GM12872 (cell line): ENCODE results near the gene IQSEC3.

Experiments used
- TF ChIP-seq, protein P1 (sequence below): IDR thresholded peaks from 3 replicates; pipeline ENCODE4 v1.5.1; 2011; ENCODE audit warnings: low read depth, mild to moderate bottlenecking, low read length, moderate library complexity; ENCODE audit not compliant: insufficient read depth

IQSEC3 gene

GRCh38 chr12:185576-185955, 119.0 kb downstream of the IQSEC3 start:
- TF ChIP-seq, protein P1, sequence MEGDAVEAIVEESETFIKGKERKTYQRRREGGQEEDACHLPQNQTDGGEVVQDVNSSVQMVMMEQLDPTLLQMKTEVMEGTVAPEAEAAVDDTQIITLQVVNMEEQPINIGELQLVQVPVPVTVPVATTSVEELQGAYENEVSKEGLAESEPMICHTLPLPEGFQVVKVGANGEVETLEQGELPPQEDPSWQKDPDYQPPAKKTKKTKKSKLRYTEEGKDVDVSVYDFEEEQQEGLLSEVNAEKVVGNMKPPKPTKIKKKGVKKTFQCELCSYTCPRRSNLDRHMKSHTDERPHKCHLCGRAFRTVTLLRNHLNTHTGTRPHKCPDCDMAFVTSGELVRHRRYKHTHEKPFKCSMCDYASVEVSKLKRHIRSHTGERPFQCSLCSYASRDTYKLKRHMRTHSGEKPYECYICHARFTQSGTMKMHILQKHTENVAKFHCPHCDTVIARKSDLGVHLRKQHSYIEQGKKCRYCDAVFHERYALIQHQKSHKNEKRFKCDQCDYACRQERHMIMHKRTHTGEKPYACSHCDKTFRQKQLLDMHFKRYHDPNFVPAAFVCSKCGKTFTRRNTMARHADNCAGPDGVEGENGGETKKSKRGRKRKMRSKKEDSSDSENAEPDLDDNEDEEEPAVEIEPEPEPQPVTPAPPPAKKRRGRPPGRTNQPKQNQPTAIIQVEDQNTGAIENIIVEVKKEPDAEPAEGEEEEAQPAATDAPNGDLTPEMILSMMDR = no peak

GRCh38 chr12:186006-186625, 119.5 kb downstream of the IQSEC3 start:
- TF ChIP-seq, protein P1 = no peak

- TF ChIP-seq, protein P1 = peak; percentile 57; the same call in 2 of the 3 replicates
These were observed 122.5 kb downstream of the IQSEC3 start for GRCh38 chr12:188910-189621.

DNA sequence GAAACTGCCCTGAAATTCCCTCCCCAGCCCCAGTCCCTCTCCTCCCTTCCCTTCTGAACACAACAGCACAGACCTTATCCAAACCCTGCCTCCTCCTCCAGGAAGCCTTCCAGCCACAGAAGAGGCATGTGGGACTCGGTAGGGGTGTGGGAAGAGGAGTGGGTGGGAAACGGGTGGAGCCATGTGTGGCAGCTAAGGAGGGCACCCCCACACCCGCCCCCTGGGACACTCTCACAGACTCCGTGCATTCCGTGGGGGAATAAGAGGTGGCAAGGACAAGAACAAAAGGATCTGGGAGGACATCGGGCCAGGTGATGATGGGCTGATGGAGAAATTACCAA, 123.0 kb downstream of the IQSEC3 start:
- TF ChIP-seq, protein P1 = no peak

DNA sequence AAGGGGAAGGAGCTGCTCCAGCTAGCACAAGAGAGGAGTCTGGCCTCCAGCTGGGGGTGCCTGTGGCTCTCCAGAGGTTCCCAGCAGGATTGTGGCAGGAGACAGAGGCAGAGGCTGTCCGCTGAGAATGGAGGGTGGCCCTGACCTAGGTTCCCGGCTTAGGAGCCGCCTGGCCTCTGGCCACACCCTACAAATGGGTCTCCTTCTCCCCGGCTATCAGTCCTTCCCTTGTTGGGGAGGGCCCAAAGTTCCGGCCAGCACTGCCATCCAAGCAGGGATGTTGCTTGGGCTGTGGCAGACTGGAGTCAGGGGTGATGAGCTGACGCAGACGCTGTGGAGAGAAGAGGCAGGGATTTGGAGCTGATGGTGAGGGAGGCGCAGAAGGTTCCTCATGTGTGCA, 124.3 kb downstream of the IQSEC3 start:
- TF ChIP-seq, protein P1 = no peak

DNA sequence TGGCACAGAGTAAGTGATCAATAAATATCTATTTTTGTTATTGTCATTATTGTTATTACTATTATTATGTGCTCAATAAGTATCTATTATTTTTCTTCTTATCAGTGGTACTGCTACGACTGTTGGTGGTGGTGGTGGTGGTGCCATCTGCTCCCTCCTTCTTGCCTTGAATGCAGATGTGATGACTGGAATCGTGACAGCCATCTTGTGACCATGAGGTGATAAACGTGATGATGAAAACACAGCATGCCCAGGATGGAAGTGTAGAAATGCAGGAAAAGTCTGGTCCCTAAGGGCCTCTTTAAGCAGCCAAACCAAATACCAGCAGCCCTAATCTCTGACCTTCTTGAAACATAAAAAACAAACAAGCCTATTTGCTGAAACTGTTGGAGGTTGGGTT, 125.0 kb downstream of the IQSEC3 start:
- TF ChIP-seq, protein P1 = no peak

GRCh38 chr12:193261-193660, 126.7 kb downstream of the IQSEC3 start:
- TF ChIP-seq, protein P1 = no peak
